GM12801 (cell line): ENCODE data around the gene GRID1.

Experiments used
- CTCF ChIP-seq: IDR thresholded peaks from one replicate; pipeline ENCODE4 v1.5.1; 2011; ENCODE audit warnings: control low read depth; ENCODE audit not compliant: insufficient read length; ENCODE audit errors: extremely low read depth

Gene GRID1

GRCh38 chr10:86179961-86180360 lies 186.6 kb downstream of the GRID1 start:
- TF ChIP-seq CTCF, result no peak

- no peak for TF ChIP-seq CTCF
Observed at GRCh38 chr10:86179153-86179524, 187.5 kb downstream of the GRID1 start.

- TF ChIP-seq CTCF, result no peak
Observed at GRCh38 chr10:86178401-86179152, 188.0 kb downstream of the GRID1 start.

GRCh38 chr10:86177537-86178155 lies 188.9 kb downstream of the GRID1 start:
- no peak for TF ChIP-seq CTCF

- no peak for TF ChIP-seq CTCF
Observed at GRCh38 chr10:86176850-86177536, 189.6 kb downstream of the GRID1 start.

GRCh38 chr10:86172301-86172700 lies 194.3 kb downstream of the GRID1 start:
- TF ChIP-seq CTCF, result no peak

- no peak for TF ChIP-seq CTCF
Observed at GRCh38 chr10:86170255-86171108, 196.1 kb downstream of the GRID1 start.
